ENCODE data around the gene AHRR. TPM values are rescaled to one million over a fixed set of nuclear protein-coding genes. Genes with fewer than 3 reads are reported as not detected.

AHRR gene
- total and polyA plus RNA-seq, 8 donors, result 0.63 to 47.8 (median 1.1) TPM; not detected in 1

- peak overlapping the region; percentile 75 to 100 (median 96) for H3K4me3 ChIP-seq
- H3K27ac ChIP-seq, result peak overlapping the region in 3 of 5 donors; percentile 71 to 90 (median 82)
- TF ChIP-seq CTCF (IDR thresholded peaks at IDR 0.05) (no peak), EP300 (IDR thresholded peaks at IDR 0.05) (no peak), POLR2A (IDR thresholded peaks at IDR 0.05) (no peak), POLR2AphosphoS5 (IDR thresholded peaks at IDR 0.05) (no peak)
- H3K9me3 ChIP-seq, result no peaks in the 10 kb centered on the region
- H3K36me3 ChIP-seq, result peaks cover 28 to 39% (median 35%) of the 10 kb centered on the region in 4 donors
- DNase-seq, result no peak
- no peaks in the 10 kb centered on the region for H3K27me3 ChIP-seq
- 78 to 88% (median 83%) methylated on average over 8 of the region's 8 CpGs for WGBS, 5 donors
- intact Hi-C loops (cut with DNase I; ENCODE audit: low total_unique reads), result no loop called here
- peaks cover 18 to 61% (median 37%) of the 10 kb centered on the region in 4 donors for H3K4me1 ChIP-seq
These were observed 122.7 kb downstream of the AHRR start for GRCh38 chr5:444226-444625.

- intact Hi-C loops (cut with DNase I; ENCODE audit: low total_unique reads), result no loop called here
- Histone ChIP-seq H3K36me3 (peaks cover 37 to 53% (median 48%) of the 10 kb centered on the region in 4 donors), H3K4me3 (no peak overlapping the region), H3K27ac (no peak overlapping the region), H3K4me1 (peaks cover 18 to 61% (median 37%) of the 10 kb centered on the region in 4 donors), H3K9me3 (no peaks in the 10 kb centered on the region), H3K27me3 (no peaks in the 10 kb centered on the region)
- DNase-seq, result no peak
- WGBS, 5 donors, result 79 to 90% (median 84%) methylated on average over 10 of the region's 10 CpGs
- TF ChIP-seq CTCF (IDR thresholded peaks at IDR 0.05), result no peak
- no peak for TF ChIP-seq POLR2AphosphoS5 (IDR thresholded peaks at IDR 0.05)
- TF ChIP-seq EP300 (IDR thresholded peaks at IDR 0.05), result no peak
- no peak for TF ChIP-seq POLR2A (IDR thresholded peaks at IDR 0.05)
These were observed 124.1 kb downstream of the AHRR start for GRCh38 chr5:445591-445990.

GRCh38 chr5:446066-446882, 124.8 kb downstream of the AHRR start:
- intact Hi-C loops (cut with DNase I; ENCODE audit: low total_unique reads), result no loop called here
- Histone ChIP-seq H3K27ac (no peak overlapping the region), H3K27me3 (no peaks in the 10 kb centered on the region), H3K4me3 (no peak overlapping the region), H3K9me3 (peaks cover 0 to 2% (median 0%) of the 10 kb centered on the region in 4 donors), H3K36me3 (peaks cover 40 to 59% (median 55%) of the 10 kb centered on the region in 4 donors), H3K4me1 (peaks cover 18 to 61% (median 37%) of the 10 kb centered on the region in 4 donors)
- TF ChIP-seq POLR2AphosphoS5 (IDR thresholded peaks at IDR 0.05) (no peak), POLR2A (IDR thresholded peaks at IDR 0.05) (no peak), CTCF (IDR thresholded peaks at IDR 0.05) (no peak), EP300 (IDR thresholded peaks at IDR 0.05) (no peak)
- DNase-seq, result no peak
- 84 to 93% (median 87%) methylated on average over 19 of the region's 19 CpGs for WGBS, 5 donors

DNA sequence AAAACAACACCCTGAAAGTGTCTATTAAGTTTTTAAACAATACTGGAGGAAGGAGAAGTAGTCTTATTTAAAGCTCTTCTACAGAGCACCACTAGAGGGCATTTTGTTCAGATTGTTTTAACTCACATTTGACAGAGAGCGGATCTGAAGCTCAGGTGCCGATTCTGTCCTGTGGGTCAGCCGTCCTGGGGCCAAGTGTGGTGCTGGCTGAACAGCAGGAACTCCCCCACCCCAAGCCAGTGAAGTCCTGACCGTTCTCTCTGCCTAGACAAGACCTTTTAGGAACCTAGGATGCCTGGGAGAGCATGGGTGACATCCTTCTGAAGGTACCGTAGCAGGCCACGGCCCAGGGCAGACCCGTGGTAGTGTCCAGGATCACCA, 125.4 kb downstream of the AHRR start:
- peaks cover 18 to 59% (median 35%) of the 10 kb centered on the region in 4 donors for H3K4me1 ChIP-seq
- no peak overlapping the region for H3K27ac ChIP-seq
- peaks cover 0 to 8% (median 3%) of the 10 kb centered on the region in 4 donors for H3K9me3 ChIP-seq
- no peak overlapping the region for H3K4me3 ChIP-seq
- DNase-seq, result peak in 1 of 2 donors; percentile 57
- H3K36me3 ChIP-seq, result peaks cover 42 to 65% (median 61%) of the 10 kb centered on the region in 4 donors
- WGBS, 5 donors, result 47 to 54% (median 51%) methylated on average over 7 of the region's 7 CpGs
- peak in 5 of 7 experiments; percentile 14 to 45 (median 35) for TF ChIP-seq CTCF (IDR thresholded peaks at IDR 0.05)
- no peak for TF ChIP-seq POLR2A (IDR thresholded peaks at IDR 0.05)
- intact Hi-C loops (cut with DNase I; ENCODE audit: low total_unique reads), result no loop called here
- H3K27me3 ChIP-seq, result no peaks in the 10 kb centered on the region

Data from stomach (tissue), 9 donors.